ENCODE results near the gene SESN1. TPM values are rescaled to one million over a fixed set of nuclear protein-coding genes. Genes with fewer than 3 reads are reported as not detected.
"Not testable (repeated sequence)": the region's sequence is repeated elsewhere in the genome, so short reads cannot be mapped to it uniquely, and the experiment has no call there.

The SESN1 gene
- total RNA-seq, 1 donor from 2014 or later = 27.1 TPM

- H3K36me3 Mint-ChIP-seq (ENCODE audit: unreplicated experiment) = peaks cover 33% of the 10 kb centered on the region
- H3K4me1 Mint-ChIP-seq (ENCODE audit: low read depth, unreplicated experiment) = no peaks in the 10 kb centered on the region
- no peak for TF ChIP-seq CTCF (IDR thresholded peaks at IDR 0.05; ENCODE audit: partially characterized antibody, unreplicated experiment)
- no peak overlapping the region for H3K4me3 Mint-ChIP-seq (ENCODE audit: unreplicated experiment)
- H3K9me3 Mint-ChIP-seq (ENCODE audit: unreplicated experiment) = peaks cover 5% of the 10 kb centered on the region
- DNase-seq = no peak
- H3K27me3 Mint-ChIP-seq (ENCODE audit: unreplicated experiment) = peaks cover 2% of the 10 kb centered on the region
- H3K27ac Mint-ChIP-seq (ENCODE audit: unreplicated experiment) = no peak overlapping the region
Measured at GRCh38 chr6:108982154-108983113, 112.2 kb downstream of the SESN1 start.

- not testable (repeated sequence) for DNase-seq; H3K27ac Mint-ChIP-seq (ENCODE audit: unreplicated experiment); H3K27me3 Mint-ChIP-seq (ENCODE audit: unreplicated experiment); H3K4me1 Mint-ChIP-seq (ENCODE audit: low read depth, unreplicated experiment); H3K4me3 Mint-ChIP-seq (ENCODE audit: unreplicated experiment)
- Mint-ChIP-seq H3K36me3 (ENCODE audit: unreplicated experiment) (peaks cover 41% of the 10 kb centered on the region), H3K9me3 (ENCODE audit: unreplicated experiment) (peaks cover 12% of the 10 kb centered on the region)
Measured at GRCh38 chr6:108978638-108979037, 116.0 kb downstream of the SESN1 start.

DNA sequence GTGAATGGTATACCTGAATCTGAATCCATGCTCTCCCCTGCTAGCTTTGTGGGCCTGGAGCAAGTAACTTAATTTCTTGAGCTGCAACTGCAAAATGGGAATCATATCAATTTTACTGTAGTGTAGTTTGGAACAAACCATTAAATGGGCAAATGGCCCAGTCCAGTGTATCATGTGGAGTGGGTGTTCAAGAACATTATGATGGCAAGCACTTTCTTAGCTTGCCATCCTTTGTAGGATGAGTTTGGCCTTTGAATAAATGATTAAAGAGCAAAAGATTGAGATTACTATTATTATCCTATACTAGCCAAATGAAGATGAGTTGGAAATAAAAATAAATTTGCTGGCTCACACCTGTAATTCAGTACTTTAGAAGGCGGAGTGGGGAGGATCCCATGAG lies 120.4 kb downstream of the SESN1 start:
- H3K4me1 Mint-ChIP-seq (ENCODE audit: low read depth, unreplicated experiment) = no peaks in the 10 kb centered on the region
- no peak for TF ChIP-seq CTCF (IDR thresholded peaks at IDR 0.05; ENCODE audit: partially characterized antibody, unreplicated experiment)
- DNase-seq = no peak
- no peak overlapping the region for H3K27ac Mint-ChIP-seq (ENCODE audit: unreplicated experiment)
- peaks cover 9% of the 10 kb centered on the region for H3K9me3 Mint-ChIP-seq (ENCODE audit: unreplicated experiment)
- H3K36me3 Mint-ChIP-seq (ENCODE audit: unreplicated experiment) = peaks cover 18% of the 10 kb centered on the region
- no peak overlapping the region for H3K4me3 Mint-ChIP-seq (ENCODE audit: unreplicated experiment)
- H3K27me3 Mint-ChIP-seq (ENCODE audit: unreplicated experiment) = no peaks in the 10 kb centered on the region

DNA sequence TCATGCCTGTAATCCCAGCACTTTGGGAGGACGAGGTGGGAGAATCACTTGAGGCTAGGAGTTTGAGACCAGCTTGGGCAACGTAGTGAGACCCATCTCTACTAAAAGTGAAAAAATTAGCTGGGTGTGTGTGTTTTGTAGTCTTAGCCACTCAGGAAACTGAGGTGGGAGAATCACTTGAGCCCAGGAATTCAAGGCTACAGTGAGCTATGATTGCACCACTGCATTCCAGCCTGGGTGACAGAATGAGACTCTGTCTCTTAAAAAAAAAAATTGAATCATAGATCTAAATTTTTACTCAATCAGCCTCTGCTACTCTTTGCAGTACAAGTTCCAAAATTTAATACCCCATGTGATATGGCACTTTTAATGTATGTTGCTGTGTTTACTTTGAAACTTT lies 124.9 kb downstream of the SESN1 start:
- no peak for DNase-seq
- H3K27me3 Mint-ChIP-seq (ENCODE audit: unreplicated experiment) = peaks cover 1% of the 10 kb centered on the region
- no peaks in the 10 kb centered on the region for H3K9me3 Mint-ChIP-seq (ENCODE audit: unreplicated experiment)
- H3K4me1 Mint-ChIP-seq (ENCODE audit: low read depth, unreplicated experiment) = peaks cover 2% of the 10 kb centered on the region
- H3K4me3 Mint-ChIP-seq (ENCODE audit: unreplicated experiment) = no peak overlapping the region
- no peaks in the 10 kb centered on the region for H3K36me3 Mint-ChIP-seq (ENCODE audit: unreplicated experiment)
- H3K27ac Mint-ChIP-seq (ENCODE audit: unreplicated experiment) = no peak overlapping the region
- no peak for TF ChIP-seq CTCF (IDR thresholded peaks at IDR 0.05; ENCODE audit: partially characterized antibody, unreplicated experiment)

DNA sequence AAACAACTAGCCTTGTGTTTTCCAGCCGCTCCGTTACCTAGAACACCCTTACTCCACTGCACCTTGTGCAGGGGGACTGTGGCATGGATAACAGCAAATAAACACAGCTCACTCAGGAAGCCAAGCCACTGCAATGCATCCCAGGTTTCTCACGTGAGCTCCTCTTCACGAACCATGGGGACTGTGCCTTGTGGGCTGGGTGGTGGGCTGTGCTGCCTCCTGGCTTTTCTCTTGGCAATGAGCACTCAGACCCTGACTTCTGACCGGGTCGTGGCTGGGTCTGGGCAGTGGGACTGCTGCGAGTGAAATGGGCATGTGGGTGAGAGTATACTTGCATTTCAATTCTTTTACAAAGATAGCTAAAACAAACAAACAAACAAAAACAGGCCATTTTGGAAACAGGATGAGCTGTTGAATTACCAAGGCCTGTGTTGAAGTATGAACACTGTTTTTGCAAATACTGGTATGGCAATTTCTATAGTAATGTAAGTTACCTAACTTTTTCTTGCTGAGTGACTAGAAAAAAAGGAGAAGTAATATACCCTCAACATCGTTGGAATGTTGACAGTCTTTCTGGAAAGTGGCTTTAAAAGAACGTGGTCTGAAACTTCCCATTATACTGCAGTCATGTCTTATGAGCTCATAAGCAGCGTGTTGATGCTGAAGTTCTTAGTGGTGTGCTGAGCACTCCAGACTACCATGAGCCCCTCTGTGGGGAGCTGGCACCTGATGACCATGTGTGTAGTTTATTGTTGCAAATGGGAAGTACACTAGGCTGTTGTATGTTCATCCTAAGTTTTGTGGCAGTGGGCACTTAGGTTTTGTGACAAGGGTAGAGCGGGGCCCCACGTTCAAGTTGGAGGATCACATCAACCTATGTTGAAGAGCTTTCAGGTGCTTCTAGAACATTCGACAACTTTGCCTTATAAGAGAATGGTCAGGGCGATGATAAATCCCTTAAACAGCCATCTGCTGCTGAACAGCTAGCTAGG lies 126.0 kb downstream of the SESN1 start:
- peaks cover 4% of the 10 kb centered on the region for H3K4me1 Mint-ChIP-seq (ENCODE audit: low read depth, unreplicated experiment)
- H3K9me3 Mint-ChIP-seq (ENCODE audit: unreplicated experiment) = no peaks in the 10 kb centered on the region
- H3K36me3 Mint-ChIP-seq (ENCODE audit: unreplicated experiment) = no peaks in the 10 kb centered on the region
- DNase-seq = no peak
- peaks cover 1% of the 10 kb centered on the region for H3K27me3 Mint-ChIP-seq (ENCODE audit: unreplicated experiment)
- no peak overlapping the region for H3K4me3 Mint-ChIP-seq (ENCODE audit: unreplicated experiment)
- H3K27ac Mint-ChIP-seq (ENCODE audit: unreplicated experiment) = no peak overlapping the region
- TF ChIP-seq CTCF (IDR thresholded peaks at IDR 0.05; ENCODE audit: partially characterized antibody, unreplicated experiment) = no peak
